CD4-positive, alpha-beta T cell treated with Interferon alpha-2 for 1 hour (primary cell): ENCODE data around the gene NPTX2.

Experiments used
- DNase-seq, 2 donors: peaks; one replicate each; pipeline ENCODE4 v3.0.0-alpha.2; 2020 to 2022

The NPTX2 gene

DNA sequence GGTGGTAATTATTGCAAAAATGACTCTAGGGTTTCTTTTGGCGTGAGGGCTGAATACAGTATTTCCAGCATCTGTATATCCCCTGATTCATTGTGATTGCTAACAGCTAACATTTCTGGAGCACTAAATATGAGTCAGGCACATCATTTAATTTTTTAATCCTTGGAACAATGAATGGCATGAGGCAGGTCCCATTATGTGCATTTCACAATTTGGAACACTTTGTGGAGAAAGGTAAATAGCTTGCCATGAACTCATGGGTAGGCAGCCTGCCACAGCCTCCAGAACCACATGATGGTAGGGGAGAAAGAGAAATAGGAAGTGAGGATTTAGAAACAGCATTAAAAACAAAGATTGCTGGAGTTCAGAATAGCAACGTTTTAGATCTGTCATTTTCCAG is 1.7 kb downstream of the NPTX2 start:
- DNase-seq: no peak

DNA sequence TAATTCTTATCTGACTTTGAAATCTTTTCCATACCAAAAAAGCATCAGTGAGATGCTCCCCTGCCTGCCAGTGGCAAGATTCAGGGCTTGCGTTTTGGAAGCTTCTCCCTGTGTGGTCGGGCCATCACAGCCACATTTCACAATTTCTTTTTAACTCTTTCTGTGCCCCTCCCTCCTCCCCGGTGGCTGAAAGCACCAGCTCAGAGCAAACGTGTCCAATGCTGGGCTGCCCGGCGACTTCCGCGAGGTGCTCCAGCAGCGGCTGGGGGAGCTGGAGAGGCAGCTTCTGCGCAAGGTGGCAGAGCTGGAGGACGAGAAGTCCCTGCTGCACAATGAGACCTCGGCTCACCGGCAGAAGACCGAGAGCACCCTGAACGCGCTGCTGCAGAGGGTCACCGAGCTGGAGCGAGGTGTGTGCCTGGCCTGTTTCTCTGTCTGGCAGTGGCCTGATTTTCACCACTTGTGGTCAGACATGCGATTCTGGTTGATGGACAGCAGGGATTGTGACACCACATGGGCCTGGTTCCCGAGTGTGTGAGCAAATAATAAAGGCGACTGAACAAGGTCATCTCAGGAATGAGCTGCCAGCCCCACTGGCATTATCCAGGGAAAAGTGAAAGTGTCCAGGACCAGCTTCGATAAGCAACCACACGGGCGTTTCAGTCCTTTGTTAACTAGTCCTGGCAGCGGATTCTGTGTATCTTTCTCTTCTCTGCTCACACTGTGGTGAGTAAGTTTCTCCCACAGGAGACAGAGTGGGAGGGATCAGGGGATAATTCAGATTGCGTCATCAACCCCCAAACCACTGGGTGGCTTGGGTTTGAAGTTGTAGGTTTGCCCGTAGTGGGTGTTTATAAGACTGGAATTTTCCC is 2.6 kb downstream of the NPTX2 start:
- DNase-seq: no peak

DNA sequence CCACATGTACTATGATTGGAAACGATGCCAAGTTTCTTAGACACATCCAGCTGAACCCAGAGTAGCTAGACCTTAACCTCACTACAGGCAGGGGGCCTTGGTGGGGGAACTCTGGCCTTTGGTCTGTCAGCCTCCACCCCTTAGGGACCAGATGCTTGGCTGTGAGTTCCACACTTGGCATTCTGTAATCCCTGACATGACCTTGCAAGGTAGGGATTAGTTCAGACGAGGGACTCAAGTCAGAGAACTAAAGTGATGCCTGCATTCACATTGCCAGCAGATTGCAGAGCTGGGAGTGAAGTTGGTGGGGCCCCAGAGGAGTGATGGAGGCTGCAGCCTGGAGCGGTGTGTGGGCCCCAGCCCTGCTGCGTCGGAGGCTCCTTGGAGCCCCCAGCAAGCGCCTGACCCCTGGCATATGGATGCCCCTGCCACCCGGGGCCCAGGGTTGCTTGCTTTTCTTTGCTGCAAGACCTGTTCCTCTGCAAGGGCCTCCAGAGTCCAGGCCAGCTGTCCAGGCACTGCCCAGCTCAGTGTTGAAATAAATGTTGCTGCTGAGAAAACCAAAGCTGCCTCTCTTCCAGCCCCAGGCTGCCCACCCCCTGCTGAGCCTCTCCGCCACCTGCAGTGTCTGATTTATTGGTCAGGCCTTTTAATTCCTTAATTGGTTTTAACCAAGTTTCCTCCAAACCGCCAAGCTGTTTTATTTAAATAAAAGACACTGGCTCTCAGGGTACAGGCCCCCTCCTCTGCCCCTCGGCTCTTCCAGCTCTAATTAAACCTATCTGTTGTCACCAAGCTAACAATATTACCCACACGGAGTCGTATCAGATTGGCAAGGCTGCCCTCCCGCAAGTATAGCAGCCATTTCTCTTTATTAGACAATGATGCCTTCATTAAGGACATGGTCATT is 4.7 kb downstream of the NPTX2 start:
- DNase-seq: no peak

DNA sequence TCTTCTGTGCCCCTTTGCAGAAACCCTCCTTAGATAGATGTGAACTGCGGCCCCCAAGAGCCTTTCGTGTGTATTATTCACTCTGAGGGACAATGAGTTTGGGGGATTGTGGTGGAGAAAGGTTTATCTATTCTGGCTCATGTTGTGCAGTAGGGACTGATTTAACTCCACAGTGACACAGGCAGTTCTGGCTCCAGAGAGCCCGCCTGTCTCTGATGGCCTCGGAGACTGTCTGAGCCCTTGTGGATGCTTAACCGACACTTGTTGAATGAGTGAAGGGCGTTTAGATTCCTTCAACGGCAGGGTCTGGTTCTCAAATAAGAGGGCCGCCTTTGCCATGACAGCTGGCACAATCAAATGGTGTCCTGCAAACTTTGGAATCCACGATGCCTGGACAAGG is 5.8 kb downstream of the NPTX2 start:
- DNase-seq: no peak

DNA sequence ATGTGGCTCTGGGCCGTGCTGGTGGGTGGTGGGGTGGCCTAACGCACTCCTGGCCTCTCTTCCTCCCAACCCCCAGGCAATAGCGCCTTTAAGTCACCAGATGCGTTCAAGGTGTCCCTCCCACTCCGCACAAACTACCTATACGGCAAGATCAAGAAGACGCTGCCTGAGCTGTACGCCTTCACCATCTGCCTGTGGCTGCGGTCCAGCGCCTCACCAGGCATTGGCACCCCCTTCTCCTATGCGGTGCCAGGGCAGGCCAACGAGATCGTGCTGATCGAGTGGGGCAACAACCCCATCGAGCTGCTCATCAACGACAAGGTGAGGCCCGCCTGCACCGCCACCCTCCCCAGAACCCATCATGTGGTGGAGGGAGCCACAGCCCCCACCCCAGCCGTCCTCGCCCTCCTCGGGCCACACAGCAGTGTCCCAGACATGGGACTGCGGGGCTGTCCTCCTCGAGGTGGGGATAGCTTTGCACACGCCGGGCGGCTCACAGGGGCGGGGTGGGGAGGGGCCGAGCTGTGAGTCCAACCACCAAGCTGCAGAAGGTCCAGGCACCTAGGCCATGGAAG is 7.8 kb downstream of the NPTX2 start:
- DNase-seq: no peak

DNA sequence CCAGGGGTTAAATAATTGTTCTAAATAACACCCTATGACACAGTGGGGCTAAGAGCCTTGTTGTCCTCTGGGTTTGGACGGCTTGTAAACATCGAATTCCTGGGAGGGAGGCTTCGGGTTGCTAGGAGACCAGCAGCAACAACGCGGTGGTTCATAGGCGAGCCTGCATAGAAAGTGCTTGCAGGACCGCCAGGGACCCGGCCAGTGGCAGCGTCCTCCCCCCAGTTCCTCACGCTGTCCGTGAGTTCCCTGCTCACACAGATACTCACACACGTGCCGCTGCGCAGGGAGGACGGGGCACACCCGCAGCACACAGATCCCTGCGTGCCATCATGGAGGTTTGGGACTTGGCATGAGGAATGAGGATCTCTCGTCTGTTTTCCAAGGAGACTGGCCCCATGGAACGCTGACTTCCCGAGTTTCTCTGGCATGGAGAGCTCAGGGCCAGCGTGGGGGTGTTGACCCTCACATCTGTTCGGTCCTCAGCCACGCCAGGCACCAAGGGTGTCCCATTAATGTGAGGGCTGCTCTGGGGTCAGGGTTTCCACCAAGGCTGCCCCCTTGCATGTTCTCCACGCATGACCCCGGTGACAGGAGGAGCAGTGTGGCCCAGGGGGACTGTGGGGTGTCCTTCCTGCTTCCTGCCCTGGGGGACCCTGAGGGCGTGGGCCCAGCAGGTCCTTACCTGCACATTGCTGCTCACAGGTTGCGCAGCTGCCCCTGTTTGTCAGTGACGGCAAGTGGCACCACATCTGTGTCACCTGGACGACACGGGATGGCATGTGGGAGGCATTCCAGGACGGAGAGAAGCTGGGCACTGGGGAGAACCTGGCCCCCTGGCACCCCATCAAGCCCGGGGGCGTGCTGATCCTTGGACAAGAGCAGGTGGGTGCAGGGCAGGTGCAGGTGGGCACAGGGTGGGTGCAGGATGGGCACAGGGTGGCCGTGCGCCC is 9.7 kb downstream of the NPTX2 start:
- no peak for DNase-seq

DNA sequence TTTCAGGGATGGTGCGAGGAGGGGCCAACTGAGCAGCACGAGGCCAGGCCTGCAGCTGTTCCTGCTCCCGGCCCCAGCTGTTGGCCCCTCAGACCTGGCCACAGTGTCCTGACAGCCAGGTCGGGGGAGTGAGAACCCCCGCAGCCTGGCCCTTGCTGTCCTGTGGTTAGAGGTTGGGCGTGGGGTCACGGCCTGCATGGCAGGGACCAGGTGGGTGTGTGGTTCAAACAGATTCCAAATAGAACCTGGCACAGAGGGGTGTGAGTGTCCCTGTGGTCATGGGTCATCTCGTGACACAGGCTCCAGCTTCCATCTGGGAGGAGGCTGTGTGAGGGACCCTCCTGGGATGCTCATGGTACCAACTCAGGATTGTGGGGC is 10.3 kb downstream of the NPTX2 start:
- no peak for DNase-seq

DNA sequence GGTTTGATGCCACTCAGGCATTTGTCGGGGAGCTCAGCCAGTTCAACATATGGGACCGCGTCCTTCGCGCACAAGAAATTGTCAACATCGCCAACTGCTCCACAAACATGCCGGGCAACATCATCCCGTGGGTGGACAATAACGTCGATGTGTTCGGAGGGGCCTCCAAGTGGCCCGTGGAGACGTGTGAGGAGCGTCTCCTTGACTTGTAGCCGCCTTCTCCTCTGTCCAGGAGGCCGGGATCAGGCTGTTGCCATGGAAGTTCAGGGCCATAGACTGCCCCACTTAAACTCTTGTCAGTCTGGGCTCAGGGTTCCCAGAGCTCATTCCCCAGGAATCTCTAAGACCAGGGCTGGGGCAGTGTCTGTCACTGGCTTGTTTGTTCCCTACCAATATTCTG is 11.3 kb downstream of the NPTX2 start:
- no peak for DNase-seq

DNA sequence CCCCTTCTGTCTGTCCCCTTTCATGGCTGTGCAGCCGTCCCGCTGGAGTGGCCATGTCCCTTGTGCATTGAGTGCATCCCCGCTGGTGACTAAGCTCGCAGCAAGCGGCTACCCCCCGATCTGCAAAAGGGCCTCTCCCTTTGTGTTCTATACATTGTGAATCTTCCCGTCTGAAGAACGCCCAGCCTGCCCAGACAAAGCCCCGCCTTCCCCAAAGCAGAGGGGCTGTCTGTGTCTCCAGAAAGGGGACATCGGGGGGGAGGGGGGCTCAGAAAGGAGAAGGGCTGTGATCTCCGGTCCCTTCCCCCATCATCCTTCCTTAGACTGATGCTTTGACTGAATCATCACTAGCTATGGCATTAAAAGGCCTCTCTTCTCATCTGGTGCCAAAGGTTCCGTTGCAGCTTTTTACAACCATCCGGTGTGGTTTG is 11.9 kb downstream of the NPTX2 start:
- no peak for DNase-seq

DNA sequence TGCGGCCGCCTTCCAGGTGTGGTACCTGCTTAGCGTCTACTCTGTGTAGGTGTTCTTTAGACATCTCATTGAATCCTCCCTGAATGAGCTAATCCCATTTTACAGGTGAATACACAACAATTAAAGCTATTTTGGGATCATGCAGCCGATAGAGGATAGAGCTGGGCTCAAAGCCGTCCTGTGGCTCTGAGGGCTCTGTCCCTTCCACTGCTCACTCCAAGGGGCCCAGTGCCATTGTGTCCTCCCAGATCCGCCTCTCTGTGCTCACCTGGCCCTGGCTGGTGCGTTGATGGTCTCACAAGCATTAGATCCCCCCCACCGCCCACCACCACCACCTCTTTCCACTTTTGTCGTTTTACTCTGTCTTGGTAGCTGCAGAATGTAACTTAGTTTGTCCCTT is 13.1 kb downstream of the NPTX2 start:
- DNase-seq: no peak

DNA sequence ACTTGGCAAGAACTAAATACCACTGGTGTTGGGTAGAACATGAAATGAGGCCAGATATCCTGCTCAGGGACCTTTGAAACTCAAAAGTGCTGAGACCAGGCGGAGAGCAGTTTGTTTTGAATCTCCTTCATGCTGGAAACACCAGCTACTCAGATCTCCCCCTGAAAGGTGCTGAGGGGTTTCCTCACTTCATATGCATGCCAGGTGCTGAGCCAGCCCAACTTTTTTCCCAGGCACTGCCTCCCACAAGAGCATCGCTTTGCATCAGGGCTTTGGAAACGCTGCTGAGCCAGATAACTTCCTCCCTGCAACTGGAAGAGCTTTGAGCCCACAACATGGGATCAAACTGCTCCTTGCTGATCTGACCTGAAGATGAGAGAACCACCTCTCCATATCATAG is 13.7 kb downstream of the NPTX2 start:
- DNase-seq: no peak

DNA sequence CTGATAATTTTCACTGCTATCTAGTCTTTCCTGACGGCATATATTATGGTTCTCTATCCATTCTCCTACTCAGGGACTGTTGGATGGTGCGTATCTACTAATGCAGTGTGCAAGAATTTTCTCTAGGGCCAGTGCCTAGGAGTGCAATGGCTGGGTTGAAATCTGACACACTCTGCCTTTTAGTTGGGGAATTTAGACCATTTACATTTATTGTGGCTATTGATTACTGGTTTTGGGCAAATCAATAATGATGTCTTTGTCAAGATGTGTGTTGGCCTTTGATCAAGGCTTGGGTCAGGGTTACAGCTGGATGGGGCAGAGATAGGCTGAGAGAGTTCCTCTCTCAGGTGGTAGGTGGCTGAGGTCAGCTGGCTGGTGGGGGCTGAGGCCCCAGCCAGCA is 21.8 kb downstream of the NPTX2 start:
- DNase-seq: no peak

DNA sequence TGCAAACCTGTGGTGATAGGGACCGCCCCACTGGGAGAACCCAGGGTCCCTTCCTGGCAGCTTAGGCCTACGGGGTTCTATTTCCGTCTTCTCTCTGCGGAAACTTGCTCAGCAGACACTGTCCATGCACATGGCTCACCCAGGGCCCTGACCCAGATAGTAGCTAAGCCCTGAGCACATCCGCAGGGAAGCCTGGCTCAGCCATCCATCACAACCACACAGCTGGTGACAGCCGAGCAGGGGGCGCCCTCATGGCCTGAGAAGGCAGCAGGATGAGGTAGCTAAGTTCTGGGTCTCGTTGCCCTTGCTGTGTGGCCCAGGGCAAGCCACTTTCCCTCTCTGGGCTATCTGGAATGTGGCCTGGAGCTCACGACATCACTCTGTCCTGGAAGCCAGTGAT is 23.3 kb downstream of the NPTX2 start:
- DNase-seq: no peak

DNA sequence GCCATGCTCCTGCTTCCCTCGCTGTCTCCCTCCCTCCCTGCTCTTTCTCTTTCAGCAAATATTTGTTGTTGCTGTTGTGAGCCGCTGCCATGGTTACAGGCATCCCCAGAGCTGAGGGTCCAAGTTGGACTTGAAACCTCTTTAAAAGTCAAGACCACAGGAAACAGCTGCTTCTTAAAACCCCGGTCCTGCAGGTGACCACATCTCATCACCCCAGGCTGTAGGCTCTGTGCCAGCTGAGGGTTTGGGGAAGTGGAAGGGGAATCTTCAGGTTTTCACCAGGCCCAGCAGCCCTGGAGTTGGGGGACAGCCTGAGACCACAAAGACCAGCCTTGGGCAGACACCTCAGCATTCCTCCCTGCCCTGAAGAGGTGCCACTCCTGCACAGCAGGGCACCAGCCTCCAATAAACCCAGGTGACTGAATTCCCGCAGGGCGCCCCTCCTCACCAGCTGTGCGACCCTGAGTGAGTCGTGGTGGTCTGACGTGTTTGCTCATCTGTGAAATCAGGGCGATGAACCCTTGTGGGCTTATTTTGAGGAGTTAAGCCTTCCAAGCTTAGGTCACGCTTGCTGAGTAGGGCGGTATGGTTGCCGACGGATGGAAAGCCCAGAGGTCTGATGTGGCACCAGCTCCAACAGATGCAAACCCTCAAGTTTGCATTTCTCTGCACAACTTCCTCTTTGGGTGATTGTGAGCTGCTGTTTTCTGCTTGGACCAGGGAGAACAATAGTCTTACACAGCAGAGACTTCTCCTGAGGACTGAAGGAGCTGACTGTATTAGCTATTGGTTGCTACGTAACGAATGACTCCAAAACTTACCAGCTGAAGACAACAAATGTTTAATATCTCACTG is 24.8 kb downstream of the NPTX2 start:
- DNase-seq: peak; percentile 6 to 18

DNA sequence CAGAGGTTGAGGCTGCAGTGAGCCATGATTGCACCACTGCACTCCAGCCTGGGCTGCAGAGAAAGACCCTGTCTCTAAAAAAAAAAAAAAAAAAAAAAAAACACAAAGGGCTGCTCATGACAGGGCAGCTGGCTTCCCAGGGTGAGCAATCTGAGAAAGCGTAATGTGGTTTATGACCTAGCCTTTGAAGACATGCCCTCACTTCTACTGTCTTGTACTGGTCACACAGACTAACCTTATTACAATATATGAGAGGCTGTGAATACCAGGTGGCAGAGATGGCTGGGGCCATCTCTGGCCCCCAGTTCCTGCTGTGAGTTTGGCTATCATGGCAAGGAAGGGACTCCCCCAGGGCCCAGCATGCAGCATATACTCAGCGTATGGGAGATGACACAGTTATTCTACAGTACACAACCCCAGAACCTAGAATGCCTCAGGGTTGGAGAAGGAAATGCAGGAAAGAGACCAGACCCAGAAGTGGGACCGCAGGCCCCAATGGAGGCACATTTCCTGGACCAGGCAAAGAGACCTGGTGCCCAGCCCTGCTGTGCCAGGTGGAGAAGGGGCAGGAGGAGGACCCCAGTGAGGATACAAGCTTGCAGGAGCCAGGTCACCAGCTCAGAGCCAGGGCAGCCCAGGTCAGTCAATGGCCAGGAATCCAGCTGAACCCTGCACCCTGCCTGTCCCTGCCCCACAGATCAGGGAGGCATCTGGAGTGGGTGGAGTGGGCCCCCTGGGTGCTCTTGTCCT is 26.3 kb downstream of the NPTX2 start:
- DNase-seq: no peak

DNA sequence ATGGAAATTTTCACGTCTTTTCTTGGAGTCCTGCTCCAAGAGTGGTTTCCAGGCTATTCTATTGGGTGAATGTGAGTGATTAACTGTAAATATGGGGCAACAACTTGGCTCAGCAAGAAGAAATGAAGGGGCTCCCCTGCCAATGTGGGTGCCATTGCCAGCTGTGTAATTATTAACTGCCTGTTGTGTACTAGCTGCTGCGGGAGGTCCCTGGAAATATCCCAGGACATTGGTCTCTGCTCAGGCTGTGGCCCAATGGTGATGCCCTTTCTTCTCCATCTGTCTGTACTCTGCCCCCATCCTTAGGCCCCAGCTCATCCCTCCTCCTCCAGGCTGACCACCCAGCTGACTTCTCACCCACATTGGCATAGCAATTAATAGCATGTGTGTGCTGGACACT is 29.4 kb downstream of the NPTX2 start:
- DNase-seq: no peak

DNA sequence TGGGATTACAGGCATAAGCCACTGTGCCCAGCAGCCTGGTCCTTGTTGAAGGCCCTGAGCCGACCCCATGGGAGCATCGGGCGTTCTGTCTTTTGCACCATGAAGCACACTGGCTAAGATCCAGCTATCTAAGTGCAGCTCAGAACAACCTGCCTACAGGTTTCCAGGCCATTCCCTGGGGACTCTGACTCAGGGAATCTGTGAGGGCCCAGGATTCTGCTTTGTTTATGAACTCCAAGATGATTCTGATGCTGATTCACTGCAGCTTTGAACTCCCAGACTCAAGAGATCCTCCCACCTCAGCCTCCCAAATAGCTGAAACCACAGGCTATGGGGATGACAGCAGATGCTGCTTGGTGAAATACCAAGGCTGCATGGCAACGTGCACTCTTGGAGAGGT is 30.2 kb downstream of the NPTX2 start:
- no peak for DNase-seq

DNA sequence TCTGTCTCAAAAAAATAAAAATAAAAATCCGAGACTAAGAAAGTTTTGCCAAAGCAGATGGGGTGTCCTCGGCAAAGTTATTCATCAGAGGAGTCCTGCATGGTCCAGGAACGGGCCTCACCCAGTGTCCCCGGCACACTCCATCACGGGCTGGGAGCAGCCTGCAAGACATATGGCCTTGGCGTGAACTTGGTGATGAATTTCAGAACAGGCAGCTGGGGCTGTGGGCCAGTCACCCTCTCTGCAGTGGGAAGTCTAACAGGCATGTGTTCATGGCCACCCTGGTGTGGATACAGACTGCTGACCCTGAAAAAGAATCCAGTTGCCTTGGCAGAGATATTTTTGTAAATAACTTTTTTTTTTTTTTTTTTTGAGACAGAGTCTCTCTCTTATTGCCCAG is 34.7 kb downstream of the NPTX2 start:
- DNase-seq: no peak

DNA sequence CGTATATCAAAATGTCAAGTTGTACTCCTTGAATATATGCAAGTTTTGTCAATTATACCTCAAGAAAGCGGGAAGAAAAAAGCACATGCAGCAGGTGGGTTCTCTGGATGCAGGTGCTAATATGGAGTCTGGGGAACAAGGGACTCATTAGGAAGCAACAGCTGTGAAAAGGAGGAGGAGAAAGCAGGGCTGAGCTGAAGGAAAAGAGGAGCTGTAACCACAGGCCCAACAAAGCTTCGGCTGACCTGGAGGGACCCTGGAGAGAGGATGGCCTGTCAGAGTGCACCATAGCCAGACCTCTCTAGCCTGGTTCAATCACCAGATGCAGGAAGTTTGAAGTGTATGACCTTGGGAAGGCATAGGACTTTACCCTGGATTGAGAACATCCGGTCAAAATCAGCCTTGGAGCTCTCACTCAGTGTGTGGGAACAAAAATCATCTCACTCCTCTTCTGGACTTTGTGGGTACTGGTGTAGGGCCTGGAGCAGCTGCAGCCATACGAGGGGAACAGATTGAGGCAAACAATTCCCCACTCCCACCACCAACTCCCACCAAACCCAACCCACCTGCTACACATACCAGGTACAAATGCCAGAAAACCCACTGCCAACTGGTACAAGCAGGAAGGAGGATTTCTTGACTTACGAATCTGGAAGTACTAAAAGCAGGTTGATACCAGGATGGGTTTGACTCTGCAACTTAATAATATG is 36.7 kb downstream of the NPTX2 start:
- no peak for DNase-seq
